Endometrial microvascular endothelial cells (primary cell): ENCODE data around the gene SPACA4. TPM values are rescaled to one million over a fixed set of nuclear protein-coding genes. Genes with fewer than 3 reads are reported as not detected.

Source experiments
- total RNA-seq: library from RNA; depleted of rRNA; stranded (reverse); fragments of >200 nt; gene quantifications from one replicate; pipeline ENCODE4 v1.2.3, GENCODE V29; 2015; ENCODE audit errors: inconsistent ontology term

Gene SPACA4
- total RNA-seq, 1 donor from 2014 or later, result not detected

Other genes starting within 250 kb of the SPACA4 start
- 8.9 TPM for gene TMEM143, start 242.8 kb upstream of the SPACA4 start, total RNA-seq
- not detected for gene SYNGR4, start 242.4 kb upstream of the SPACA4 start, total RNA-seq
- gene KDELR1, start 215.2 kb upstream of the SPACA4 start, total RNA-seq, result 151 TPM
- gene GRIN2D, start 213.1 kb upstream of the SPACA4 start, total RNA-seq, result 0.28 TPM
- 84.6 TPM for gene GRWD1, start 160.8 kb upstream of the SPACA4 start, total RNA-seq
- 0.84 TPM for gene KCNJ14, start 151.2 kb upstream of the SPACA4 start, total RNA-seq
- 19.0 TPM for gene CYTH2, start 137.4 kb upstream of the SPACA4 start, total RNA-seq
- not detected for gene LMTK3, start 94.9 kb upstream of the SPACA4 start, total RNA-seq
- gene SULT2B1, start 54.6 kb upstream of the SPACA4 start, total RNA-seq, result not detected
- not detected for gene FAM83E, start 8.3 kb downstream of the SPACA4 start, total RNA-seq
- 2,158 TPM for gene RPL18, start 12.4 kb downstream of the SPACA4 start, total RNA-seq
- 7.8 TPM for gene SPHK2, start 12.8 kb downstream of the SPACA4 start, total RNA-seq
- 0.46 TPM for gene DBP, start 30.6 kb downstream of the SPACA4 start, total RNA-seq
- 0.28 TPM for gene CA11, start 39.4 kb downstream of the SPACA4 start, total RNA-seq
- not detected for gene NTN5, start 66.3 kb downstream of the SPACA4 start, total RNA-seq
- not detected for gene FUT2, start 89.2 kb downstream of the SPACA4 start, total RNA-seq
- gene MAMSTR, start 113.0 kb downstream of the SPACA4 start, total RNA-seq, result 0.09 TPM
- gene RASIP1, start 133.9 kb downstream of the SPACA4 start, total RNA-seq, result 191 TPM
- gene IZUMO1, start 140.2 kb downstream of the SPACA4 start, total RNA-seq, result 0.84 TPM
- gene FUT1, start 145.9 kb downstream of the SPACA4 start, total RNA-seq, result 4.9 TPM
- not detected for gene FGF21, start 148.8 kb downstream of the SPACA4 start, total RNA-seq
- gene BCAT2, start 204.3 kb downstream of the SPACA4 start, total RNA-seq, result 82.0 TPM
- gene HSD17B14, start 229.7 kb downstream of the SPACA4 start, total RNA-seq, result 4.5 TPM